Lower lobe of right lung (tissue), 2 donors: ENCODE results near the gene NCK2. TPM values are rescaled to one million over a fixed set of nuclear protein-coding genes. Genes with fewer than 3 reads are reported as not detected.
A peak's percentile ranks its signal among the peaks of the same experiment; 100 is the strongest.

Experiments used
- ATAC-seq, 2 donors: fragments of 200-7000 bp; cut with Tn5 transposase; one replicate each; pipeline ENCODE4 v1.9.1; 2020 to 2022; ENCODE audit warnings: mild to moderate bottlenecking in 2 of 2, moderate library complexity in 2 of 2
- DNase-seq: peaks from one replicate; pipeline ENCODE4 v3.0.0-alpha.2; 2020
- H3K27ac ChIP-seq: fragments of 200-600 bp; one replicate; pipeline ENCODE4 v1.8.0; 2022
- H3K27me3 ChIP-seq: fragments of 200-600 bp; one replicate; pipeline ENCODE4 v1.8.0; 2022; ENCODE audit warnings: low read depth
- H3K36me3 ChIP-seq: fragments of 200-600 bp; one replicate; pipeline ENCODE4 v1.8.0; 2022; ENCODE audit warnings: mild to moderate bottlenecking
- H3K4me1 ChIP-seq: fragments of 200-600 bp; one replicate; pipeline ENCODE4 v1.8.0; 2022
- H3K4me3 ChIP-seq: fragments of 200-600 bp; one replicate; pipeline ENCODE4 v1.8.0; 2022; ENCODE audit warnings: mild to moderate bottlenecking
- H3K9me3 ChIP-seq: fragments of 200-600 bp; one replicate; pipeline ENCODE4 v1.8.0; 2022
- intact Hi-C: fragments of 100-400 bp; cut with DNase I; formaldehyde crosslinking; loops from one replicate; pipeline ENCODE4 v1.11.0; 2022
- total RNA-seq: library from RNA; stranded (reverse); fragmentation: NEBNext Ultra II Directional; extraction: Animal tissue kit (Norgen Biotek cat#: 25700); gene quantifications from one replicate; pipeline ENCODE4 v1.2.1, GENCODE V29; 2021
- TF ChIP-seq, protein P1 (sequence below): fragments of 200-600 bp; IDR thresholded peaks from one replicate; pipeline ENCODE4 v1.8.0; 2022; ENCODE audit warnings: antibody characterized with exemption, mild to moderate bottlenecking
- donor health status: DM: no; HTN: yes; CAD: no; lungs with severe emphysema.

The NCK2 gene
- total RNA-seq, 1 donor from 2014 or later = 36.7 TPM

DNA sequence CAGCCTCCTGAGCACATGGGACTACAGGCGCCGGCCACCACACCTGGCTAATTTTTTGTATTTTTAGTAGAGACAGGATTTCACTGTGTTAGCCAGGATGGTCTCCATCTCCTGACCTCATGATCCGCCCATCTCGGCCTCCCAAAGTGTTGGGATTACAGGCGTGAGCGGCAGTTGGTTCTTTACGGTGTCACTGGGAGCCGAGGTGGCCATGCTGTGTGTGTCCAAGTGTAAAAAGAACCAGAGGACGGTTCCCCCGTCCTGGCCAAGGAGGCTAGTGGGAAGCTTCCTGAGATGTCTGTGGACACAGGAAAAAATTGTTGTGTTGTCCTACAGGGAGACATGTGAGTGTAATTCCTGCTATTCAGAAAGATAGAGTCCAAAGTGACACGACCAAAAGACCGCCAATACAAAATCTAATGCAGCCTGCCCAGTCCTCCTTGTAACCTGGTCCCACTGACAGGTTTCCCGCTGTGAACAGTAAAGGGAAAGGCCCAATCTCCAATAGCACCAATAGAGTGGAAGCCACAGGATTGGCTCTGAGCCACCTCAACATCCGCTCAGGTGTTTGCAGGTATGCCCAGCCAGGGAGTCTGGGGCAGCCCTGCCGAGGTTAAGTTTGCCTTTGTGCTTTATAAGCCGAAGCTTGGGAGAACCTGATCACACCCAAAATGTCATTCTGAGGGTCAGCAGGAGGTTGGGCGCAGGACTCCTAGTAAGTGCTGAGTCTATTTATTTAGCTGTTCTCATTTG is 40.6 kb downstream of the NCK2 start:
- Histone ChIP-seq H3K36me3 (no peaks in the 10 kb centered on the region), H3K27ac (no peak overlapping the region), H3K4me1 (peaks cover 70% of the 10 kb centered on the region), H3K9me3 (no peaks in the 10 kb centered on the region), H3K4me3 (no peak overlapping the region), H3K27me3 (no peaks in the 10 kb centered on the region)
- TF ChIP-seq, protein P1, sequence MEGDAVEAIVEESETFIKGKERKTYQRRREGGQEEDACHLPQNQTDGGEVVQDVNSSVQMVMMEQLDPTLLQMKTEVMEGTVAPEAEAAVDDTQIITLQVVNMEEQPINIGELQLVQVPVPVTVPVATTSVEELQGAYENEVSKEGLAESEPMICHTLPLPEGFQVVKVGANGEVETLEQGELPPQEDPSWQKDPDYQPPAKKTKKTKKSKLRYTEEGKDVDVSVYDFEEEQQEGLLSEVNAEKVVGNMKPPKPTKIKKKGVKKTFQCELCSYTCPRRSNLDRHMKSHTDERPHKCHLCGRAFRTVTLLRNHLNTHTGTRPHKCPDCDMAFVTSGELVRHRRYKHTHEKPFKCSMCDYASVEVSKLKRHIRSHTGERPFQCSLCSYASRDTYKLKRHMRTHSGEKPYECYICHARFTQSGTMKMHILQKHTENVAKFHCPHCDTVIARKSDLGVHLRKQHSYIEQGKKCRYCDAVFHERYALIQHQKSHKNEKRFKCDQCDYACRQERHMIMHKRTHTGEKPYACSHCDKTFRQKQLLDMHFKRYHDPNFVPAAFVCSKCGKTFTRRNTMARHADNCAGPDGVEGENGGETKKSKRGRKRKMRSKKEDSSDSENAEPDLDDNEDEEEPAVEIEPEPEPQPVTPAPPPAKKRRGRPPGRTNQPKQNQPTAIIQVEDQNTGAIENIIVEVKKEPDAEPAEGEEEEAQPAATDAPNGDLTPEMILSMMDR = no peak
- intact Hi-C loops = no loop called here
- no peak for ATAC-seq
- no peak for DNase-seq

DNA sequence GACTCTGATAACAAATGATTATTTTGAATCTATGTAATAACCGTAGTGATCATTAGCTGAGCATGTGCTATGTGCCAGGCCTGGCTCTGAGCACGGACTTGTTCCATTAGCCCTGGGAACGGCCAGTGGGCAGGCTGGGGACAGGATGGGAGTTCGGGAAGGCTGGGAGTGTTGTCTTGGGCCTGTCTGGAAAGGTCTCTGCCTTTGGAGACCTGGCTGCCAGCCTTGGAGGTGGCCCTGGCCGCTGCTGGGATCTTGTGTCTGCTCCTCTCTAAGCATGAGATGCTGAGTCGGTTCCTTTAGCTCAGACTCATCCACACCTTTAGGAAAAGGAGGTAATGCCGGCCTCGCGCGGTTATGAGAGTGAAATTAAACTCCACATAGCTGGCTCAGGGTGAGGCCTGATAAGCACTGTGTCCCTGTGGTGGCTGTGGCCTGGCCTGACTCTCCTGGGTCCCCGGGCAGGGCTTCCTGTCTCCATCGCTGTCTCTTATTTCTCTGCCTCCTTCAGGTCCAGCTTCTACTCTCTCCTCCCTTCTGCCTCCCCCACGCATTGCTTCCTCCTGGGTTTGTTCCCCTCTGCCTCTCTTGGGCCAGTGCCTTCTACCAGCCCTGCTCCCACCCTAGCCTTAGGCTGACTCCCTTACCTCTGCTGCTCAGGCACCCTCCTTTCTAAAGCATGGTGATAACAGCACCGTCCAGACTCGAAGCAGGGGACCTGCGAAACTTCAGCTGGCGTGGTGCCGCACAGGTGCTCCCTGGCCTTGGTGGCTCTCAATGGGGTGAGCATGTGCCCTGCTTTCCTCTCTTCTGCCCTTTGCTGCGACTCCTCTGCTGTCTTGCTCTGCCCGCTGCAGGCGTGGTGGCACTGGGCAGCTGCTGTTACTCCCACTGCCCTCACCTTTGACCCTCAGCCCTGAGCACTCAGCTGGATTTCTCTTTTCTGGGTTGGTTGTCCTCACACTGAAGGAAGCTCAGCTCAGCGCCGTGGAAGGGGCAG is 41.8 kb downstream of the NCK2 start:
- no peaks in the 10 kb centered on the region for H3K36me3 ChIP-seq
- peaks cover 76% of the 10 kb centered on the region for H3K4me1 ChIP-seq
- DNase-seq = no peak
- no peaks in the 10 kb centered on the region for H3K9me3 ChIP-seq
- no peak overlapping the region for H3K27ac ChIP-seq
- TF ChIP-seq, protein P1 = no peak
- intact Hi-C loops = no loop called here
- H3K4me3 ChIP-seq = no peak overlapping the region
- no peak for ATAC-seq
- no peaks in the 10 kb centered on the region for H3K27me3 ChIP-seq

DNA sequence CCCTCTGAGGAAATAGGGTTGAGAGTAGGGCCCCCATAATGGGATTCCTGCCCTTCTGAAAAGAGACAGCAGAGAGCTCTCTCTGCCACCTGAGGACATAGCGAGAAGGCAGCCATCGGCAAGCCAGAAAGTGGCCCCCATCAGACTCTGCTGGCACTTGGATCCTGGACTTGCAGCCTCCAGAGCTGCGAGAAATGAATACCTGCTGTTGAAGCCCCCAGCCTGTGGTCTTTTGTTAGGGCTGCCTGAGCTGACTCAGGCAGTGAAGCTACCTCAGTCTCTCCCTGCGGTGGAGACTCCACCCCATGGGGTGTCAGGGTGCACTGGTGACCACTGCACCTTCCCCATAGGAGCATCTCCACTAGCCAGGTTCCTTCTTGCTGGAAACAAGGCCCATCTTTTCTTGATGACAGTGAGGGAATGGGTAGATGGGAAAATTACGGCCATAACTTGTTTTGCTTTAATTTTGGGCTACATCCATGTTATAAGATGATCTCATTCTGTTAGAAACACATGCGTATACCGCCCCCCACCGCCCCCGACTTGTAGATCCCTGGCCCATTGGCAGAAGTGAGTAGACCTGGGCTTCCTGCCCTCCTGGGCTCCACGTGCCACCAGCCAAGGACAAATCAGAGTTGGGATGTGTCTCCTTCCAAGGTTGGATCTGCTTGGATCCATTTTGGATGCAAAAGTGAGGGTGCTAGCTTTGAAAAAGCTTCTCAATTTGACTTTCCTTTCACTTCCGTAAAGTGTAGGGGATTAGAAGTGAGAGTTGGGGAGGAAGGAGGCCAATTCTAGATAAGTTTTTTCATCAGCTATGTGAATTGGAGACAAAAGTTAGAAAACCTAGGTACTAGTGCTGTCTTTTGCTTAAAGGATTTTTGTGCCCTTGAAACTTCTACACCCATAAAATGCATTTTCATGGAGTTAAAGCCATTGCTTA is 42.9 kb downstream of the NCK2 start:
- Histone ChIP-seq H3K36me3 (no peaks in the 10 kb centered on the region), H3K4me1 (peaks cover 67% of the 10 kb centered on the region)
- ATAC-seq = no peak

DNA sequence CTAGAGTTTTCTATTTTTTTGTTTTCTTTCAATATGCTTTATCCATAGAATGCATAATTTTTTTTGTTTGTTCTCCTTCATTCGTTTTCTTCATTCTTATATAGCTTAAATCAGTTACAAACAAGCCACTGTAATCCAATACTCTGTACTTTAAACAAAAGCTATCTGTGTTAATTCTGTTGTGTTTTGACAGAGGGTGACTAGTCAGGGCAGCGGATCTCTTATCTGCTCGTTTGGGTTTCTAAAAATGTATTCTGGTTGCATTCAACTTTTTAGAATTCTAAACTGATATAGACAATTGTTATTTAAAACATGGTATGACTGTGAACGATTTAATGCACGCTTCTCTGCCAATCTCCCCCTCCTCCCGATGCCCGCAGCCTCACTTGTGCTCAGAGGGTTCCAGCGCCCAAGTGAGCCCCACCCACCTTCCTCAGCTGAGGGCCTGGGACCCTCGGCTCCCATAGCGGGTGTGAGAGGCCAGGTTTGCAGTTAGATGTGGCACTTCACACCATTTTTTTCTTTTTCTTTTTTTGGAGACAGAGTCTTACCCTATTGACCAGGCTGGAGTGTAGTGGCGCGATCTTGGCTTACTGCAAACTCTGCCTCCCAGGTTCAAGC is 44.1 kb downstream of the NCK2 start:
- DNase-seq (no peak), ATAC-seq (no peak)
- Histone ChIP-seq H3K4me1 (peaks cover 58% of the 10 kb centered on the region), H3K4me3 (no peak overlapping the region), H3K27ac (no peak overlapping the region), H3K27me3 (no peaks in the 10 kb centered on the region), H3K36me3 (no peaks in the 10 kb centered on the region), H3K9me3 (no peaks in the 10 kb centered on the region)
- TF ChIP-seq, protein P1 = no peak
- intact Hi-C loops = no loop called here

More for the DNA sequence above, 42.9 kb downstream of the NCK2 start:
- Histone ChIP-seq H3K9me3 (no peaks in the 10 kb centered on the region), H3K27me3 (no peaks in the 10 kb centered on the region), H3K27ac (no peak overlapping the region), H3K4me3 (no peak overlapping the region)
- intact Hi-C loops = no loop called here
- TF ChIP-seq, protein P1 = peak; percentile 16
- no peak for DNase-seq
